GM10266 (cell line): ENCODE measurements around the gene GRAMD1B.
"Not testable (repeated sequence)": the region's sequence is repeated elsewhere in the genome, so short reads cannot be mapped to it uniquely, and the experiment has no call there.

Experiments used
- DNase-seq: peaks from one replicate; pipeline ENCODE4 v3.0.0; 2012; ENCODE audit errors: extremely low spot score
- CTCF ChIP-seq: IDR thresholded peaks from 2 replicates; pipeline ENCODE4 v1.5.1; 2012; ENCODE audit warnings: mild to moderate bottlenecking, low read depth; ENCODE audit not compliant: control insufficient read depth, insufficient read depth; ENCODE audit errors: missing control alignments

Gene GRAMD1B

GRCh38 chr11:123564221-123564620, 134.2 kb downstream of the GRAMD1B start:
- no peak for DNase-seq
- no peak for TF ChIP-seq CTCF

GRCh38 chr11:123566852-123567251, 136.8 kb downstream of the GRAMD1B start:
- TF ChIP-seq CTCF = no peak
- DNase-seq = no peak

- TF ChIP-seq CTCF = no peak
- DNase-seq = no peak
Measured at GRCh38 chr11:123567466-123567865, 137.4 kb downstream of the GRAMD1B start.

- no peak for DNase-seq
Measured at GRCh38 chr11:123568367-123568870, 138.3 kb downstream of the GRAMD1B start.

GRCh38 chr11:123569393-123569792, 139.3 kb downstream of the GRAMD1B start:
- no peak for DNase-seq
- no peak for TF ChIP-seq CTCF

More at GRCh38 chr11:123568367-123568870, 138.3 kb downstream of the GRAMD1B start:
- TF ChIP-seq CTCF = no peak

- DNase-seq = no peak
- no peak for TF ChIP-seq CTCF
Measured at GRCh38 chr11:123570939-123571580, 141.0 kb downstream of the GRAMD1B start.

- not testable (repeated sequence) for DNase-seq
Measured at GRCh38 chr11:123572791-123573190, 142.7 kb downstream of the GRAMD1B start.

- no peak for TF ChIP-seq CTCF
- DNase-seq = no peak
Measured at GRCh38 chr11:123573286-123573685, 143.2 kb downstream of the GRAMD1B start.
